ENCODE data around the gene CBX2.

DNA sequence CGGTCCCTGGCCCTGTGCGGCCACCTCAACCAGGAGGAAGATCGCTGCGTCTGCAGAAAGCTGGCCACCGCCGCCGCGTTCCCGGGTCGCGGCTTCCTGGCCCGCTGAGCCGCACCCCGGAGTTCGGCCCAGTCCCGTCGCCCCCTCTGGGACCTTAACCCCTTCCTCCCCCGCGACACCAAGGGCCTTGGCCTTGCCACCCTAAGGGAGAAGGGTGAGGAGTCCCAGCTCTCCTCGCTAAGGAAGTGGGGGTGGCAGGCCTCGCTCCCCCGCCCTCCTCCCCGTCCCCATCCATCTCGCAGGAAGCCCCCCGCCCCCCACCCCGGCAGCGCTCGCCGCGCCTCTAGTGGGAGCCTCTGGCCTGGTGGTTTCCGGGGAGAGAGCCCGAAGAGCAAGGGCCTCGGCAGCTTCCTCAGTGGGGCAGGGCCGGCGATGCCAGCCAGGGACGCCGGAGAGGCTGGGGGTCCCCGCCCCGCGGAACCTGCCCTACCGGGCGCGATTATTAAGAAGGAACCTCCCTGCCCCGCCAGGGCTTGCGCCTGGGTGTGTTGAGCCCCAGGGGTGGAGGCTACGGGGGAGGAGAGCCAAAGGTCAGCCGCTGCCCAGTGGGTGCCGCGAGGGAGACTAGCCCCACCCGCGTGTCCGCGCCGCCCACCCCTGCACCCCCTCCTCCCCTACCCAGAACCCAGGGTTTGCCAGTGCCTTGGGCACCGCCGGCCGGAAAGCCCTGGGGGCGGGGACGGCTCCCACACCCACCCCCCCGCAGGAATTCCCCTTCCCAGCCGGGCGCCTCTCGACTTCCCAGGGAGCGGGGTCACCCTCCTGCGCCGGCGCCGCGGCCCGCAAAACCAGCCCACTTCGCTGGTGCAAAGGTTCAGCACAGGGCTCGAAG, 54.5 kb downstream of the CBX2 start:
- TF ChIP-seq GATA2 (IDR thresholded peaks at IDR 0.05; ENCODE audit: low read depth, low read length) (no peak), GATA3 (IDR thresholded peaks at IDR 0.05; ENCODE audit: low read depth, low read length) (no peak)
